Measurements from ENCODE around the gene PTCD1.

The PTCD1 gene

GRCh38 chr7:99422625-99423024 lies 16.0 kb downstream of the PTCD1 start:
- in situ Hi-C loops (cut with HindIII; ENCODE audit: low sequenced_read_pairs), result no loop called here
- H3K4me3 ChIP-seq (ENCODE audit: low read depth, low read length), result no peak overlapping the region
- no peak for DNase-seq (ENCODE audit: low read depth)
- TF ChIP-seq CTCF (IDR thresholded peaks at IDR 0.05; ENCODE audit: low read depth, low read length, missing control alignments), result no peak

DNA sequence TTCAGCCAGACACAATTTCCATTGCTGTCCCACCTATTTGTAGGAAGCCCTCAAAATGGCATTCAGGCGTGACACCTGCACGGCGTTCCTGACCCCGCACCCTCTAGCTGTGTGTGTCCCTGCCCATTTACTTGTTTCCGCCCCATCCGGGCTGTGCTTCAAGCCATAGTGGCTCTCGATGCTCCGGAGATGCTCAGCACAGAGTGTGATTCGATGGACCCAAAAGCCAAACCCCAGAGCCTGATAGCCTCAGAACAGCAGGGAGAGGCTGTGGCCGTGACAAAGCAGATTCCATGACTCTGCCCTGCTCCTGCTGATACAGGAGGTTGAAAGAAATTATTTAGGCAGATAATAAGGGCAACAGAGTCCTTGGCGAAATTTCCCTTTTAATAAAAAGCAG lies 16.4 kb downstream of the PTCD1 start:
- no peak overlapping the region for H3K4me3 ChIP-seq (ENCODE audit: low read depth, low read length)
- in situ Hi-C loops (cut with HindIII; ENCODE audit: low sequenced_read_pairs), result no loop called here
- DNase-seq (ENCODE audit: low read depth), result no peak
- TF ChIP-seq CTCF (IDR thresholded peaks at IDR 0.05; ENCODE audit: low read depth, low read length, missing control alignments), result no peak

DNA sequence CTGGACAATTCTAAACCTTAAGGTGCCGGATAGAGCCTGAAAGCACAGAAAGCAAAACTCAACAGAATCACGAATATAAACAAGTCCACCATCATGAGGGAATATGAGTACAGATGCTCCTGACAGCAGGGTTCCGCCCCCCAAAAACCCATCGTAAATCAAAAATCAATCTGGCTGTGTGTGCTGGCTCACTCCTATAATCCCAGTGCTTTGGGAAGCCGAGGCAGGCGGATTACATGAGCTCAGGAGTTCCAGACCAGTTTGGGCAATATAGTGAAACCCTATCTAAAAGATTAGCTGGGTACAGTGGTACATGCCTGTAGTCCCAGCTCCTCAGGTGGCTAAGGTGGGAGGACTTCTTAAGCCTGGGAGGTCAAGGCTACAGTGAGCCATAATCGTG lies 17.6 kb downstream of the PTCD1 start:
- DNase-seq (ENCODE audit: low read depth), result no peak
- TF ChIP-seq CTCF (IDR thresholded peaks at IDR 0.05; ENCODE audit: low read depth, low read length, missing control alignments), result no peak
- H3K4me3 ChIP-seq (ENCODE audit: low read depth, low read length), result no peak overlapping the region
- in situ Hi-C loops (cut with HindIII; ENCODE audit: low sequenced_read_pairs), result no loop called here

- H3K4me3 ChIP-seq (ENCODE audit: low read depth, low read length), result no peak overlapping the region
- no peak for TF ChIP-seq CTCF (IDR thresholded peaks at IDR 0.05; ENCODE audit: low read depth, low read length, missing control alignments)
- in situ Hi-C loops (cut with HindIII; ENCODE audit: low sequenced_read_pairs), result no loop called here
These were observed 18.4 kb downstream of the PTCD1 start for GRCh38 chr7:99420213-99420612.

DNA sequence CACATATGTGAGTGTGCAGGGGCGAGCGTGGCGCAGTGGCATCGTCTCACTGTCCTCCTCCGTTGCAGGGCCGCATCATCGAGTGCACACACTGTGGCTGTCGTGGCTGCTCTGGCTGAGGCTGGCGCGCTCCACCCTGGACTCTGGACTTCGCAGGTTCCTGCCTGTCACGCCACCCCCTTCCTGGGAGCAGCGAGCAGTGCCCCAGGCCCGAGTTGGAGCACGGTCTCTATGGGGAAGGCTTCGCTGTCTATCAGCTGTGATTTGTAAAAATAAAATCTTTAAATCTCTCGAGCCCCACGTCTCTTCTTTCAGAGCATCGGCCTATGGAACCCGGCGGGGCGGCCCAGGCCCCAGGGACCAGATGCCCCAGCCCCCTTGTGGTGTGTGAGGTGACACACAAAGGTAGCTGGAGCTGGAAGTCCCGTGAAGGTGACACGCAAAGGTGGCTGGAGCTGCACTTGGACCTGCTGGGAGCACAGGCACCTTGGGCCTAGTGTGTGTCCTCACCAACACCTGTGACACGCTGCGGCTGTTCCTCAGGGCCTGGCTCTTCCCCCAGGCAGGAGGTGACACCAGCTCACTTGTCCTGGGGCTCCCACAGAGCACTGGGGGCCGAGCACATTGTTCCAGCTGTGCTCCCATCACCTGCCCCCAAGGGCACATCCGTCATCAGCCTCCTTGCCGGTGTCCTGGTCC lies 19.1 kb downstream of the PTCD1 start:
- in situ Hi-C loops (cut with HindIII; ENCODE audit: low sequenced_read_pairs), result no loop called here
- H3K4me3 ChIP-seq (ENCODE audit: low read depth, low read length), result no peak overlapping the region
- TF ChIP-seq CTCF (IDR thresholded peaks at IDR 0.05; ENCODE audit: low read depth, low read length, missing control alignments), result no peak
- DNase-seq (ENCODE audit: low read depth), result no peak

More at GRCh38 chr7:99420213-99420612, 18.4 kb downstream of the PTCD1 start:
- DNase-seq (ENCODE audit: low read depth), result no peak

DNA sequence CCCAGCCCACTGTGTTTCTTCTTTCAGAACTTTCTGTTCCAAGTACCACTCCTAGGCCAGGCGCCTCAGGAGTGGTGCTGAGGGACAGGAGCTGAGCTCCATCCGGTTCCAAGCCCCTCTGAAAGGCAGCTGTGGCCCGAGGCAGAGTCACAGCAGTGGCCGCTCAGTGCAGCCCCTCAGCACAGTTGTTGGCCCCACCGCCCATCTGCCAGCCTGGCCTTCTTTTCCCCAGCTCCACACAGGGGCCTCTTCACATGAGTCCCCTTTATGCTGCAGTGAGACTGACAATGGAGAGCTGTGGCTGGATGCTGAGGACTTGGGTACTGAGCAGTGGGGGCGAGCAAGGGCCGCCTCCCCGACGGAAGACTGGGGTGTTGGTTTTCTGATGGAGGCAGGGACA lies 20.3 kb downstream of the PTCD1 start:
- TF ChIP-seq CTCF (IDR thresholded peaks at IDR 0.05; ENCODE audit: low read depth, low read length, missing control alignments), result no peak
- H3K4me3 ChIP-seq (ENCODE audit: low read depth, low read length), result no peak overlapping the region
- in situ Hi-C loops (cut with HindIII; ENCODE audit: low sequenced_read_pairs), result no loop called here
- DNase-seq (ENCODE audit: low read depth), result no peak
